GM19099 (cell line): ENCODE measurements around the gene WNT7B.

Experiments used
- POLR2A ChIP-seq: IDR thresholded peaks from 3 replicates; pipeline ENCODE4 v1.6.1; 2011; ENCODE audit warnings: low read depth; ENCODE audit not compliant: insufficient read length; ENCODE audit errors: extremely low read depth

Gene WNT7B

GRCh38 chr22:45922661-45923060 lies 54.3 kb downstream of the WNT7B start:
- no peak for TF ChIP-seq POLR2A

- no peak for TF ChIP-seq POLR2A
Observed at GRCh38 chr22:45922256-45922655, 54.7 kb downstream of the WNT7B start.

DNA sequence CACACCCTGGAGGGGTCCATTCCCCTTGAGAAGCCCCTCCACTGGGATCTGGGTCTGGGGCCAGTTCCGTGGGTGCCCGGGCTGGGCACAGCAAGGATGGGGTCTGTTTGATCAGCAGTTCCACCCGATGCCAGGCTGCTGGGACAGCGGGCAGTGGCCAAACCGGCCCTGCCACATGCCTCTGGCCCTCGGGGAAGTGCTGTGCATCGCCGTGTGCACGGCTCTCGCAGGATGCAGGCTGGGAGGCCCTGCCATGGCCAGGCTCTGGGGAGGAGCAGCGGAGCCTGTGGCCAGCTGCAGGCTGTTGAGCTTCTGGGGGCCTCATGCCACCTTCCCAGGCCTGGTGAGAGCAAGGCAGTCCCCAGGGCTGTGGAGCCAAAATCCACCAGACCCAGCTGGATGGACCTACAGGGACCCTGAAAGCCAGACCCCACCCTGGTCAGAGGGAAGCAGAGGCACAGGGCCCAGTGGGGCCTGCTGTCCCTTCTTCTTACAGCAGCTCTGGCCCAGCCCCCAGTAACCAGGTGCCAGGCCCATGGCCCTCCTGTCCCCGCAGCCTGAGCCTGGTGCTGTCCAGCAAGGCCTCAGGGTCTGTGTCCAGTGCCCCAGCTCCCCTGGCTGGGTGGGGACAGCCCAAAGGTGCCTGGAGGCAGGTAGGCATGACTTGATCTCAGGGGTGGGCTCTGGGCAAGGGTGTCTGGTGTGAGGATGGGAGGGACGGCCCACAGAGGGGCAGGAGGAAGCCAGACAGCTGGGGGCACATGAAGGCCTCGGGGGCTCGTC lies 57.3 kb downstream of the WNT7B start:
- TF ChIP-seq POLR2A = no peak

- TF ChIP-seq POLR2A = no peak
Observed at GRCh38 chr22:45918459-45919370, 58.2 kb downstream of the WNT7B start.

DNA sequence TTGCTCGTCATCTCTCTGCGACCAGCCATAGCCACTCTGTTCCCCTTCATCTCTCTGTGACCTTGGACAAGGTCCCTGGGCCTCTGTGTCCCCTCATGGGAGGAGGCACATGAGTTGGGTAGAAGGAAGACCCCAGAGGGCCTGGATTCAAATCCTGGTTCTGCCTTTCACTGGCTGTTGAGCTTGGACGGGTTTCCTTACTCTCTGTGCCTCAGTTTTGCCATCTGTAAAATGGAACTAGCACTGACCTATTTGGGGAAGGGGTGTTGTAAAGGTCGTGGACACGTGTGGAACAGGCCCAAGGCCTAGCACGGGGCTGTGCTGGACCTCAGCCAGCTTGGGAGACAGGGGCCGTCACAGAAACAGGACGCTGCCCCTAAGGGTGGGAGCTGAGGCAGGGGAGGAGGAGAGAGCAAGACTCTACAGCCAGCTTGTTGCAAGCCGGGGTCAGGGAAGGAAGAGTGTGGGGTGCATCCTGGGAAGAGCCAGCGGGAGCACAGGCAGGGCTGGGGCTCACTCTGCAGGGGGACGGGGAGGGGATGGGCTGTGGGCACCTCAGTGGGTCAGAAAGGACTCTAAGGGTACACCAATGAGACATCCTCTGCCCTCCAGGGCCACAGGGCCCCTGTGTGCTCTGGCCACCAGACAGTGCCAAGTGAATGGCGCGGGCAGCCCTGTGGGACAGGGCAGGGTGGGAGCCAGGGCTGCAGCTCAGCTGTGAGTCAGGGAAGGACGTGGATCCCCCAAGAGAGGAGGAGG lies 59.1 kb downstream of the WNT7B start:
- TF ChIP-seq POLR2A = no peak

DNA sequence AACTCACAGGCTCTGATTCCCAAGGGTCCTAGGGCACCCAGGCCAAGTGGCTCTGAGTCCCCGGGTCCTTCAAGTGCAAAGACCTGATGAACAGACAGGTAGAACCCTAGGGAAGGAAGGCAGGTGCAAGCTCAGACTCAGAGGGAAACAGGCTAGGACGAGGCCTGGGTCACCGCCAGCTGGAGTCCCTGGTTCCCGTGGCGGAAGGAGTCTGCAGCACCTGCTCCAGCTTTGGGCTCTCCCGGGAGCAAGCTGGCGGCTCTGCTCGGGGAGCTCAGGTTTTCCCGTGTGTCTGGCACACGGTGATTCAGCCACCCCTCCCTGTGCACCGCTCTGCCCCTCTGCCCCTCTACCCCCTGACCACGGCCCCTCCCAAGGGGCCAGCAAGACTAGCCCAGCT lies 59.8 kb downstream of the WNT7B start:
- TF ChIP-seq POLR2A = no peak

GRCh38 chr22:45916515-45916914 lies 60.4 kb downstream of the WNT7B start:
- TF ChIP-seq POLR2A = no peak

GRCh38 chr22:45915841-45916240 lies 61.1 kb downstream of the WNT7B start:
- no peak for TF ChIP-seq POLR2A

DNA sequence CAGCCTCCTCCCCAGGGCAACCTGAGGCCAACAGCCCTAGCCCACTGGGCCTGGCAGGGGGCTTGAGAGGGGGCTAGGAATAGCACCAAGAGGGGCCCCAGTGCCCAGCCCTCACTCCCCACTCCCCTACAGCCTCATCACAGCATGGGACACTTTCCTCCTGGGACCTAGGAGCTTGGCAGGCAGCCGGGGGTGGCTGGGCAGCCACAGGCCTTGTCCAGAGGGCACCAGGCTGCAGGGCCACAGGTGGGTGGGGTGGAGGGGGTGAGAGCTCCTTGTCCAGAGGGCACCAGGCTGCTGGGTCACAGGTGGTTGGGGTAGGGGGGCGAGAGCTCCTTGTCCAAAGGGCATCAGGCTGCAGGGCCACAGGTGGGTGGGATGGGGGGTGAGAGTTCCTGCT lies 61.8 kb downstream of the WNT7B start:
- no peak for TF ChIP-seq POLR2A

- TF ChIP-seq POLR2A = no peak
Observed at GRCh38 chr22:45914309-45914708, 62.7 kb downstream of the WNT7B start.

DNA sequence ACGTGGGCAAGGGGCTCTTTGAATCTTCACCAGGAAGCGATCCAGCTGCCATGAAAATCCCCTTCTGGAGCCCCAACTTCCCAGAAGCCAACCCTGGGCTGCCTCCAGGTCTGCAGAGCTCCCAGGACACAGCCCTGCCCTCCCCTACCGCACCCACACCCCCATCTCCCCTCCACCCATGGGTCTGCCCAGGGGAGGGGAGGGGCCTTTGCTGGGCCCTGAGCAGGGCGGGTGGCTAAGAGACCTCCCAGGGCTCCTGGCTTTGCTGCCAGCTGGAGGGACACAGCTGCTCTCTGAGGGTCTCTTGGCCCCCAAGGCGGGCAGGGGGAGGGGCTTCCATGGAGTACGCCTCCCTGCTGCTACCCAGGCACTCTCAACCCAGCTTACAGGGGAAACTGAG lies 64.1 kb downstream of the WNT7B start:
- TF ChIP-seq POLR2A = no peak

DNA sequence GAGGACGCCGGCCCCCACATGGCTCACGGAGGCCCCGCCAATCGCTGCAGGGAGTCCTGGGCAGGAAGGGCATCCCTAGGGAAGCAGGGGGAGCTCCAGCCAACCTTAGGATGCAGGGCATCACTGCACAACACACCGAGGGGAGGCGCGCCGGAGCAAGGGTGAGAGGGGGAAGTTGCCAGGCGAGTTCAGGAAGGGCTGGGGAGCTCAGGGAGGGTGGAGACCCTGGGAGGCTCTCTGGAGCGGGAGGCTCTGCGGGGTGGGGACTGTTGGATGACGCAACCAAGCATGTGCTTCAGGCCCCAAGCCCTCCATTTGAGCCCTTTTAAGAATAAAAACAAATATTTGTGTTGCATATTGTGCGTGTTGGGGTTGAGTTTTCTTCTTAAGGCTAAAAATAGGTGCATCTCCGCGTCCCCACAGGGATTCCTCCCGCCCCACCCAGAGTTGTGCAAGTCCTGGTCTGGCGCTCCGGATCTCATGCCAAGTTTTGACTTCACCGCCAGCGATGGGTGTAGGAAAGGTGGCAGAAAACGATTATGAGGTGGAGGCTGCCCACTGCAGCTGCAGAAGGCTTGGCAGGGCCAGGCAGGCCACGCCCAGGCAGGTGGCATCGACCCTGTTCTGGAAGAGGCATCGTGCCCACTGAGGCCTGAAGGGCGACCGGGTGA lies 65.2 kb downstream of the WNT7B start:
- no peak for TF ChIP-seq POLR2A

DNA sequence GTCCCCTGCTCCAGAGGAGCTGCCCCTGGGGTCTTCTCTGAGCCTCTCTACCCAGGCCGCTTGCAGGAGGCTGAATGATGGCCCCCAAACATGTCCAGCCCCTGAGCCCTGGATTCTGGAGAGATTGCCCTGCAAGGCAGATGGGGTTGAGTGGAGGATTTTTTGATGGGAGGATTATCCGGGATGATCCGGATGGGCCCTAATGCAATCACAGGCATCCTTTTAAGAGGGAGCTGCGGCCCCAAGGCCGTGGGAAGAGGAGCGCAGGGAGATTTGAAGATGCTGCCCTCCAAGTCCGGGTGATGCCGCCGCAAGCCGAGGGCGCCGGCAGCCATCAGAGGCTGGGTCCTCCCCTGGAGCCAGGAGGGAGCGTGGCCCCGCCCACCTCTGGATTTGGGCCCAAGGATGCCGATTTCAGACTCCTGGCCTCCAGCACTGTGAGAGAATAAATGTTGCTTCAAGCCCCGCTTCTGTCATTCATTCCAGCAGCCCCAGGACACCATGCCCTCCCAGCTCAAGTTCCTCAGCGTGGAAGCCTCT lies 66.0 kb downstream of the WNT7B start:
- TF ChIP-seq POLR2A = no peak

DNA sequence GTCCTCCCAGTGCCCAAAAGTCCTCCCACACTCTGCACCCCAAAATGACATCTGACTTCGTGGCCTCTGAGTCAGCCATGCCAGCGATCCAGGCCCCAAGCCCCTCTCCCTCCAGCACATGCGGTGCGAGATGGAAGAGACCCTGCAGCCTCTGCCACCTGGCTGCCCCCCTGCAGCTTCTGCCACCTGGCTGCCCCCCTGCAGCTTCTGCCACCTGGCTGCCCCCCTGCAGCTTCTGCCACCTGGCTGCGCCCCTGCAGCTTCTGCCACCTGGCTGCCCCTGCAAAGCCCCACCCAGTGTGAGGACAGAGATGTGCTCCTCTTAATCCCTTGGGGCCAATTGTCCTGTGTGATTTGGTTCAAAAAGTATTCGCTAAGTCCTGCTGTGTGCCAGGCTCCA lies 68.0 kb downstream of the WNT7B start:
- no peak for TF ChIP-seq POLR2A

DNA sequence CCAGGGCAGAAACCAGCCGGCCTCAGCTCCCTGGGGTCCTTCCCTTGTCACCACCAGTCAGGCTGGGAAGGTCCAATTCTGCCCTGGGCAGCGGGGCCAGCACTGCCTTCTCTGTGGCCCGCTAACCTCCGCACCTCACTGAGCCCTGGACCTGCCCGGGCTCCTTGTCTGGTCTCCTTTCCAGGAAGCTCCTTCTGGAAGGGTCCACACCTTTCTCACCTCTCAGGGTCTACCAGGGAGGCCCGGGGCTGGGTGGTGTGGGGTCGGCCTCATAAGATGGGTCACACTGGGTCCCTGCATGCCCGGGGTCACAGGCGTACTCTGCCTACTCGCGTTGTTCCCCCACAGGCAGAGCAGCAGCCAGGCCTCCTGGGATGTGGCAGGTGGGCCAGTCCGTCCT lies 69.0 kb downstream of the WNT7B start:
- no peak for TF ChIP-seq POLR2A

DNA sequence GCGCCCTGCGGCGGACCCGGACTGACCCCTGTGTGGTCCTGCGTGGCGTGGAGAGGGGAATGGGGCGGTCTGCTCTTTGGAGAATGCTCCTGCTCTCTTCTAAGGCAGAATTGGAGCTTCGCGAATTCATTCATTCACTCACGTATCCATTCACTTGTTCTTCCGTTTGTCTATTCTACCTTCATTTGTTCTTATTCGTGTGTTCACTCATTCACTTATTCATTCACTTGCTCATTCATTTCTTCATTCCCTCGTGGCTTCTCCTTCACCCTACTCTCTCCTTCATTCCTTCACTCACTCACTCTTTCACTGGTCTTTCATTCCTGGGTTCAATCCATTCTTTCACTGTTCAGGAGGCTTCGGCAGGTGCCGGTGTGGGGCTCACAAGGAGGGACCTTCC lies 69.6 kb downstream of the WNT7B start:
- no peak for TF ChIP-seq POLR2A
